SK-N-SH (cell line): ENCODE data around the gene ALAD. TPM values are rescaled to one million over a fixed set of nuclear protein-coding genes. Genes with fewer than 3 reads are reported as not detected.

ENCODE experiments used
- CTCF ChIA-PET: fragments of 300-600, 350-600 bp; formaldehyde crosslinking; extraction: SDS; loops from one replicate; lab custom pipeline; 2021; lab: Yijun Ruan, JAX
- POLR2A ChIA-PET: fragments of 350-600 bp; sonication (Branson Sonifier 250); formaldehyde crosslinking; extraction: SDS; loops from one replicate; lab custom pipeline; 2020; ENCODE audit warnings: antibody characterized with exemption, inconsistent platforms; lab: Yijun Ruan, JAX
- DNase-seq: peaks from one replicate; pipeline ENCODE4 v3.0.0; 2012
- H2AFZ ChIP-seq: fragments of 200-600 bp; sonication (generic); 2 replicates; pipeline ENCODE4 v1.8.1; 2016; ENCODE audit warnings: antibody characterized with exemption, mild to moderate bottlenecking, low read depth
- H3F3A ChIP-seq: fragments of 200-600 bp; sonication (generic); replicated peaks from 2 replicates; pipeline ENCODE3; 2016; ENCODE audit warnings: antibody characterized with exemption, mild to moderate bottlenecking; ENCODE audit not compliant: insufficient read depth
- H3K27ac ChIP-seq, 2 experiments: fragments of 200-500 bp in 1 of 2; fragments of 200-600 bp in 1 of 2; sonication (Bioruptor generic) in 1 of 2; sonication (generic), shearing (Covaris generic) in 1 of 2; 2 replicates each; pipeline versions ENCODE4 v1.5.1 to v1.6.1; 2014 to 2016; ENCODE audit warnings: low read depth in 2 of 2, inconsistent platforms in 1 of 2, low read length in 1 of 2, mild to moderate bottlenecking in 1 of 2, mixed read lengths in 1 of 2
- H3K27me3 ChIP-seq: fragments of 200-600 bp; sonication (generic), shearing (Covaris generic); 2 replicates; pipeline ENCODE4 v1.6.1; 2016; ENCODE audit warnings: mixed run types; ENCODE audit not compliant: insufficient read depth
- H3K36me3 ChIP-seq, 2 experiments: fragments of 200-500 bp in 1 of 2; fragments of 200-600 bp in 1 of 2; sonication (Bioruptor generic) in 1 of 2; sonication (generic) in 1 of 2; replicated peaks in 1 of 2; 2 replicates each; pipeline versions ENCODE3 to v1.5.1; 2014 to 2016; ENCODE audit warnings: low read length in 1 of 2, mild to moderate bottlenecking in 1 of 2; ENCODE audit not compliant: insufficient read depth in 2 of 2, control insufficient read depth in 1 of 2
- H3K4me1 ChIP-seq, 2 experiments: fragments of 200-500 bp in 1 of 2; fragments of 200-600 bp in 1 of 2; sonication (Bioruptor generic) in 1 of 2; sonication (generic), shearing (Covaris generic) in 1 of 2; 2 replicates each; pipeline versions ENCODE4 v1.5.1 to v1.6.1; 2014 to 2016; ENCODE audit warnings: low read depth in 1 of 2, low read length in 1 of 2, mixed run types in 1 of 2; ENCODE audit not compliant: insufficient read depth in 2 of 2, control insufficient read depth in 1 of 2
- H3K4me2 ChIP-seq: fragments of 200-600 bp; sonication (generic), shearing (Covaris generic); 2 replicates; pipeline ENCODE4 v1.6.1; 2017; ENCODE audit warnings: mixed run types
- H3K4me3 ChIP-seq, 2 experiments: fragments of 200-500 bp in 1 of 2; fragments of 200-600 bp in 1 of 2; sonication (Bioruptor generic) in 1 of 2; sonication (generic), shearing (Covaris generic) in 1 of 2; 2 replicates each; pipeline versions ENCODE4 v1.5.1 to v1.8.1; 2014 to 2016; ENCODE audit warnings: low read depth in 2 of 2, inconsistent platforms in 1 of 2, low read length in 1 of 2, mild to moderate bottlenecking in 1 of 2, mixed read lengths in 1 of 2, moderate library complexity in 1 of 2
- H3K79me2 ChIP-seq: fragments of 200-600 bp; sonication (generic); 2 replicates; pipeline ENCODE4 v1.8.1; 2017; ENCODE audit warnings: mild to moderate bottlenecking; ENCODE audit not compliant: insufficient read depth
- H3K9ac ChIP-seq: fragments of 200-600 bp; sonication (generic); 2 replicates; pipeline ENCODE4 v1.6.1; 2017; ENCODE audit warnings: mixed run types
- H3K9me2 ChIP-seq: fragments of 200-600 bp; sonication (generic); 2 replicates; pipeline ENCODE4 v1.6.1; 2017; ENCODE audit warnings: mixed run types
- H3K9me3 ChIP-seq: fragments of 200-600 bp; sonication (generic); 2 replicates; pipeline ENCODE4 v1.6.1; 2017; ENCODE audit warnings: mixed run types, mild to moderate bottlenecking, moderate library complexity
- H4K20me1 ChIP-seq: fragments of 200-600 bp; sonication (generic); 2 replicates; pipeline ENCODE4 v1.6.1; 2017; ENCODE audit warnings: mild to moderate bottlenecking, mixed run types; ENCODE audit not compliant: insufficient read depth
- ELF1 ChIP-seq: IDR thresholded peaks from 2 replicates; pipeline ENCODE4 v1.4.0; 2012
- EP300 ChIP-seq, 2 experiments: IDR thresholded peaks; 2 replicates each; pipeline versions ENCODE4 v1.4.0 to v1.6.1; 2012; ENCODE audit warnings: borderline replicate concordance in 1 of 2, low read depth in 1 of 2, low read length in 1 of 2
- FOXM1 ChIP-seq: IDR thresholded peaks from 2 replicates; pipeline ENCODE4 v1.4.0; 2012; ENCODE audit warnings: low read depth, mild to moderate bottlenecking
- GATA2 ChIP-seq: sonication (generic); formaldehyde crosslinking; IDR thresholded peaks from 2 replicates; pipeline ENCODE4 v1.5.0; 2020; ENCODE audit warnings: mild to moderate bottlenecking, missing genetic modification reagents
- JUND ChIP-seq: IDR thresholded peaks from 2 replicates; pipeline ENCODE4 v1.4.0; 2012
- MEF2A ChIP-seq: IDR thresholded peaks from 2 replicates; pipeline ENCODE4 v1.4.0; 2012; ENCODE audit warnings: low read depth, borderline replicate concordance
- POLR2AphosphoS5 ChIP-seq: IDR thresholded peaks from 2 replicates; pipeline ENCODE4 v1.6.1; 2012; ENCODE audit warnings: low read depth, low read length
- SIN3A ChIP-seq: IDR thresholded peaks from 2 replicates; pipeline ENCODE4 v1.6.1; 2012; ENCODE audit warnings: low read depth, mild to moderate bottlenecking, low read length, moderate library complexity, borderline replicate concordance
- TAF1 ChIP-seq: IDR thresholded peaks from 2 replicates; pipeline ENCODE4 v1.6.1; 2012; ENCODE audit warnings: low read depth, mild to moderate bottlenecking, low read length, moderate library complexity, borderline replicate concordance
- YY1 ChIP-seq: IDR thresholded peaks from 2 replicates; pipeline ENCODE4 v1.4.0; 2012; ENCODE audit warnings: low read depth, mild to moderate bottlenecking
- WGBS: methylation state at CpG from one replicate; pipeline ENCODE4 v1.1.6; 2017; ENCODE audit warnings: low lambda C conversion rate; 5-methylcytosine and 5-hydroxymethylcytosine counted together
- polyA plus RNA-seq, 3 experiments: library from polyadenylated mRNA; depleted of rRNA; stranded (reverse); fragments of >200 nt; gene quantifications; 2 replicates each; pipeline ENCODE4 v1.2.3, GENCODE V29; 2012
- TF ChIP-seq, protein P1 (sequence below): IDR thresholded peaks from 2 replicates; pipeline ENCODE4 v1.4.0; 2012; ENCODE audit warnings: low read depth, borderline replicate concordance
- TF ChIP-seq, protein P2 (sequence below): IDR thresholded peaks from 2 replicates; pipeline ENCODE4 v1.4.0; 2012; ENCODE audit warnings: low read depth, borderline replicate concordance
- TF ChIP-seq, protein P3 (sequence below): fragments of 200-600 bp; sonication (generic); IDR thresholded peaks from 2 replicates; pipeline ENCODE4 v1.6.1; 2017; ENCODE audit warnings: antibody characterized with exemption, mild to moderate bottlenecking, moderate library complexity
- TF ChIP-seq, protein P4 (sequence below): IDR thresholded peaks from 2 replicates; pipeline ENCODE4 v1.6.1; 2012; ENCODE audit warnings: mild to moderate bottlenecking, low read depth, low read length, moderate library complexity
- TF ChIP-seq, protein P5 (sequence below): fragments of 150-350 bp; IDR thresholded peaks from 2 replicates; pipeline ENCODE4 v1.6.1; 2017; ENCODE audit warnings: antibody characterized with exemption, low read length, low read depth, borderline replicate concordance

The ALAD gene
- polyA plus RNA-seq, 1 of the 3 experiments (the other 2 are of a cell fraction) = 10.7 TPM

DNA sequence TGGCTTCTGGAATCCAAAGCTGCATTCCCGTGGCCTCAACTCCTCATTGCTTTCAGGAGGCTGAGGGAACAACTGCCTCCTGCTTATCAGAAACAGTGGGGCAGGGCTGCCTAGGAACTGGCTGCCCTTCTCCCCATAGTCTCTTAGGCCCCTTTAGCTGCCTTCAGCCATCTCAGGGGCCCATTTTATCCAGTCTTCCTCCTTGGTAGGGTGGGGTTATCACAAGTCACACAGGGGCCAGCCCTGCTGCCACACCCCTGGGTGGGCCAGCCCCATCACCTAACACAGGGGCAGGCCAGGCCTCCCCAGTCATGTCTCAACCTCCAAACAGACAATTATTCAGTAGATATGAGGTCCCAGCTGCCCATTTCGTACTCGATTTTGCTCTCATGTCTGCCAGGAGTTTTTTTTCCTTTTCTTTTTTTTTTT, 3.9 kb downstream of the ALAD start:
- Histone ChIP-seq H2AFZ (no peak overlapping the region), H3K4me1 (peaks cover 8 to 10% of the 10 kb centered on the region in 2 experiments; a peak in 1 of 4 replicates), H3F3A (peaks cover 6% of the 10 kb centered on the region), H3K9ac (no peak overlapping the region), H3K79me2 (peaks cover 6% of the 10 kb centered on the region), H3K9me3 (no peaks in the 10 kb centered on the region), H3K36me3 (peaks cover 0 to 3% of the 10 kb centered on the region in 2 experiments), H3K9me2 (no peaks in the 10 kb centered on the region), H3K4me2 (no peak overlapping the region), H4K20me1 (no peaks in the 10 kb centered on the region), H3K4me3 (no peak overlapping the region), H3K27ac (no peak overlapping the region), H3K27me3 (no peaks in the 10 kb centered on the region)
- DNase-seq = peak; percentile 4
- CTCF ChIA-PET = no interaction called here
- TF ChIP-seq EP300 (IDR thresholded peaks at IDR 0.05; ENCODE audit: borderline replicate concordance in 1 of 2, low read depth in 1 of 2, low read length in 1 of 2) (no peak), MEF2A (no peak), JUND (no peak), POLR2AphosphoS5 (no peak)
- POLR2A ChIA-PET = no interaction called here
- WGBS = 80% methylated on average over 3 of the region's 3 CpGs

DNA sequence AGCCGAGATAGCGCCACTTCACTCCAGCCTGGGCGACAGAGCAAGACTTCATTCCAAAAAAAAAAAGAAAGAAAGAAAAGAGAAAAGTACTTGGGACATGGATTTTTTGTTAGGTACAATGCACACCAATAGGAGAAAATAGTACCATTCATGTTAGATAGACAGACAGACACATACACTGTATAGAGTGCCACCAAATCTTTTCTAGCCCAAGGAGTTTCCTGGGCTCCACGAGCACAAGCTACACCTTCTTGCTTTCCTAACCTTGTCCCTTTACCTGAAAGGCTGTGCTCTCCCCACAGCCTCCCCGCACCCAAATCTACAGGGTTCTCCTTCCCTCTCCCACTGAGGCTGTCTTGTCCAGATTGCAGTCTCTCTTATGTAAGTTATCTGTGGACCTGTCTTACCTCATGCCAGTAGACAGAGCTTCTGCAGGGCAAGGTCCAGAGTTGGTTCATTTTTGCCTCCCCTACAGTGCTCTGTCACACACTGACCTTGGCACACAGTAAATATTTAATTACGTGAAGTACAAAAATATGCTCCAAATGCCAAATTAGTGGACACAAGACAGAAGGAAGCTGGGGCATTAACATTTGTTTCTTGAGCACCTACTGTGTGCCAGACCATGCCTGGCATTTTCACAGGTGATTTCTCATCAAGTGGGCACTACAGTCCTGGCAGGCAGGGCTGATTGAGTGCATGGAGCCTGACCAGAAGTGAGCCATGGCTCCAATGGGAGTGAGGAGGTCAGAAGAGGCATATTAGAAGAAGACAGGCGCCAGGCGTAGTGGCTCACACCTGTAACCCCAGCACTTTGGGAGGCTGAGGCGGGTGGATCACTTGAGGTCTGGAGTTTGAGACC, 5.9 kb downstream of the ALAD start:
- Histone ChIP-seq H3F3A (peaks cover 6% of the 10 kb centered on the region), H3K4me3 (no peak overlapping the region), H3K4me2 (no peak overlapping the region), H3K9me3 (no peaks in the 10 kb centered on the region), H3K27me3 (no peaks in the 10 kb centered on the region), H3K79me2 (peaks cover 2% of the 10 kb centered on the region; the same call in 1 of the 2 replicates), H3K36me3 (peaks cover 4 to 9% of the 10 kb centered on the region in 2 experiments), H3K27ac (no peak overlapping the region), H3K9me2 (no peaks in the 10 kb centered on the region), H3K9ac (no peak overlapping the region), H3K4me1 (peaks cover 7 to 8% of the 10 kb centered on the region in 2 experiments; a peak in 1 of 4 replicates), H2AFZ (no peak overlapping the region), H4K20me1 (no peaks in the 10 kb centered on the region)
- WGBS = 96% methylated on average over 8 of the region's 9 CpGs
- DNase-seq = no peak
- POLR2A ChIA-PET = no interaction called here
- CTCF ChIA-PET = interaction anchor here (1.2 to 1.3 kb wide), 2 partner anchors 11 to 45 kb away, joined by 3 read pairs; no protein-coding TSS in a partner anchor
- TF ChIP-seq, protein P1, sequence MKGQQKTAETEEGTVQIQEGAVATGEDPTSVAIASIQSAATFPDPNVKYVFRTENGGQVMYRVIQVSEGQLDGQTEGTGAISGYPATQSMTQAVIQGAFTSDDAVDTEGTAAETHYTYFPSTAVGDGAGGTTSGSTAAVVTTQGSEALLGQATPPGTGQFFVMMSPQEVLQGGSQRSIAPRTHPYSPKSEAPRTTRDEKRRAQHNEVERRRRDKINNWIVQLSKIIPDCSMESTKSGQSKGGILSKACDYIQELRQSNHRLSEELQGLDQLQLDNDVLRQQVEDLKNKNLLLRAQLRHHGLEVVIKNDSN = no peak
- TF ChIP-seq FOXM1 (no peak), ELF1 (no peak), EP300 (IDR thresholded peaks at IDR 0.05; ENCODE audit: borderline replicate concordance in 1 of 2, low read depth in 1 of 2, low read length in 1 of 2) (no peak), YY1 (no peak), TAF1 (no peak), GATA2 (CRISPR knock-in tag) (no peak), MEF2A (no peak), POLR2AphosphoS5 (no peak), SIN3A (no peak)
- TF ChIP-seq, protein P2, sequence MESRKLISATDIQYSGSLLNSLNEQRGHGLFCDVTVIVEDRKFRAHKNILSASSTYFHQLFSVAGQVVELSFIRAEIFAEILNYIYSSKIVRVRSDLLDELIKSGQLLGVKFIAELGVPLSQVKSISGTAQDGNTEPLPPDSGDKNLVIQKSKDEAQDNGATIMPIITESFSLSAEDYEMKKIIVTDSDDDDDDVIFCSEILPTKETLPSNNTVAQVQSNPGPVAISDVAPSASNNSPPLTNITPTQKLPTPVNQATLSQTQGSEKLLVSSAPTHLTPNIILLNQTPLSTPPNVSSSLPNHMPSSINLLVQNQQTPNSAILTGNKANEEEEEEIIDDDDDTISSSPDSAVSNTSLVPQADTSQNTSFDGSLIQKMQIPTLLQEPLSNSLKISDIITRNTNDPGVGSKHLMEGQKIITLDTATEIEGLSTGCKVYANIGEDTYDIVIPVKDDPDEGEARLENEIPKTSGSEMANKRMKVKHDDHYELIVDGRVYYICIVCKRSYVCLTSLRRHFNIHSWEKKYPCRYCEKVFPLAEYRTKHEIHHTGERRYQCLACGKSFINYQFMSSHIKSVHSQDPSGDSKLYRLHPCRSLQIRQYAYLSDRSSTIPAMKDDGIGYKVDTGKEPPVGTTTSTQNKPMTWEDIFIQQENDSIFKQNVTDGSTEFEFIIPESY = no peak
- TF ChIP-seq, protein P3, sequence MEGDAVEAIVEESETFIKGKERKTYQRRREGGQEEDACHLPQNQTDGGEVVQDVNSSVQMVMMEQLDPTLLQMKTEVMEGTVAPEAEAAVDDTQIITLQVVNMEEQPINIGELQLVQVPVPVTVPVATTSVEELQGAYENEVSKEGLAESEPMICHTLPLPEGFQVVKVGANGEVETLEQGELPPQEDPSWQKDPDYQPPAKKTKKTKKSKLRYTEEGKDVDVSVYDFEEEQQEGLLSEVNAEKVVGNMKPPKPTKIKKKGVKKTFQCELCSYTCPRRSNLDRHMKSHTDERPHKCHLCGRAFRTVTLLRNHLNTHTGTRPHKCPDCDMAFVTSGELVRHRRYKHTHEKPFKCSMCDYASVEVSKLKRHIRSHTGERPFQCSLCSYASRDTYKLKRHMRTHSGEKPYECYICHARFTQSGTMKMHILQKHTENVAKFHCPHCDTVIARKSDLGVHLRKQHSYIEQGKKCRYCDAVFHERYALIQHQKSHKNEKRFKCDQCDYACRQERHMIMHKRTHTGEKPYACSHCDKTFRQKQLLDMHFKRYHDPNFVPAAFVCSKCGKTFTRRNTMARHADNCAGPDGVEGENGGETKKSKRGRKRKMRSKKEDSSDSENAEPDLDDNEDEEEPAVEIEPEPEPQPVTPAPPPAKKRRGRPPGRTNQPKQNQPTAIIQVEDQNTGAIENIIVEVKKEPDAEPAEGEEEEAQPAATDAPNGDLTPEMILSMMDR = no peak
- TF ChIP-seq, protein P4, sequence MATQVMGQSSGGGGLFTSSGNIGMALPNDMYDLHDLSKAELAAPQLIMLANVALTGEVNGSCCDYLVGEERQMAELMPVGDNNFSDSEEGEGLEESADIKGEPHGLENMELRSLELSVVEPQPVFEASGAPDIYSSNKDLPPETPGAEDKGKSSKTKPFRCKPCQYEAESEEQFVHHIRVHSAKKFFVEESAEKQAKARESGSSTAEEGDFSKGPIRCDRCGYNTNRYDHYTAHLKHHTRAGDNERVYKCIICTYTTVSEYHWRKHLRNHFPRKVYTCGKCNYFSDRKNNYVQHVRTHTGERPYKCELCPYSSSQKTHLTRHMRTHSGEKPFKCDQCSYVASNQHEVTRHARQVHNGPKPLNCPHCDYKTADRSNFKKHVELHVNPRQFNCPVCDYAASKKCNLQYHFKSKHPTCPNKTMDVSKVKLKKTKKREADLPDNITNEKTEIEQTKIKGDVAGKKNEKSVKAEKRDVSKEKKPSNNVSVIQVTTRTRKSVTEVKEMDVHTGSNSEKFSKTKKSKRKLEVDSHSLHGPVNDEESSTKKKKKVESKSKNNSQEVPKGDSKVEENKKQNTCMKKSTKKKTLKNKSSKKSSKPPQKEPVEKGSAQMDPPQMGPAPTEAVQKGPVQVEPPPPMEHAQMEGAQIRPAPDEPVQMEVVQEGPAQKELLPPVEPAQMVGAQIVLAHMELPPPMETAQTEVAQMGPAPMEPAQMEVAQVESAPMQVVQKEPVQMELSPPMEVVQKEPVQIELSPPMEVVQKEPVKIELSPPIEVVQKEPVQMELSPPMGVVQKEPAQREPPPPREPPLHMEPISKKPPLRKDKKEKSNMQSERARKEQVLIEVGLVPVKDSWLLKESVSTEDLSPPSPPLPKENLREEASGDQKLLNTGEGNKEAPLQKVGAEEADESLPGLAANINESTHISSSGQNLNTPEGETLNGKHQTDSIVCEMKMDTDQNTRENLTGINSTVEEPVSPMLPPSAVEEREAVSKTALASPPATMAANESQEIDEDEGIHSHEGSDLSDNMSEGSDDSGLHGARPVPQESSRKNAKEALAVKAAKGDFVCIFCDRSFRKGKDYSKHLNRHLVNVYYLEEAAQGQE = no peak
- TF ChIP-seq, protein P5, sequence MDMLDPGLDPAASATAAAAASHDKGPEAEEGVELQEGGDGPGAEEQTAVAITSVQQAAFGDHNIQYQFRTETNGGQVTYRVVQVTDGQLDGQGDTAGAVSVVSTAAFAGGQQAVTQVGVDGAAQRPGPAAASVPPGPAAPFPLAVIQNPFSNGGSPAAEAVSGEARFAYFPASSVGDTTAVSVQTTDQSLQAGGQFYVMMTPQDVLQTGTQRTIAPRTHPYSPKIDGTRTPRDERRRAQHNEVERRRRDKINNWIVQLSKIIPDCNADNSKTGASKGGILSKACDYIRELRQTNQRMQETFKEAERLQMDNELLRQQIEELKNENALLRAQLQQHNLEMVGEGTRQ = no peak
